Measurements from ENCODE around the gene TUBGCP3.

The TUBGCP3 gene

DNA sequence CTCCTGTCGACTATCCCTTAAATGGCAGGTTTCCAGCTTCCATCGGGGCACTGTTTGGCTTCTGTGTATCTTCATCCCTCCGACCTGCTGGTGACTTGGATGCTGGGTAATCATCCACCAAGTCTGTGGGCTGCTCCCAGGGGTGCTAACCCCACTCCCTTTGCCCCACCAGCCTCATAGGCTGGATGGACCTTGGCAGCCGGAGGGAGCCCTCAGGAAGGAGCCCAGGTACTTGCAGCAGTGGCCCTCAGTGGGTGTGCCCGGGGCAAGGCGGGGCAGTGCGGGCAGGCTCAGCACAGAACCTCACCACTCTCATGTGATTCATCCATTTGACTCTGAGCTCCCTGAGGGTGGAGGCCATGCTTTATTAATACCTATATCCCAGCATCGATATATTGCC lies 27.4 kb upstream of the TUBGCP3 start:
- DNase-seq = no peak

DNA sequence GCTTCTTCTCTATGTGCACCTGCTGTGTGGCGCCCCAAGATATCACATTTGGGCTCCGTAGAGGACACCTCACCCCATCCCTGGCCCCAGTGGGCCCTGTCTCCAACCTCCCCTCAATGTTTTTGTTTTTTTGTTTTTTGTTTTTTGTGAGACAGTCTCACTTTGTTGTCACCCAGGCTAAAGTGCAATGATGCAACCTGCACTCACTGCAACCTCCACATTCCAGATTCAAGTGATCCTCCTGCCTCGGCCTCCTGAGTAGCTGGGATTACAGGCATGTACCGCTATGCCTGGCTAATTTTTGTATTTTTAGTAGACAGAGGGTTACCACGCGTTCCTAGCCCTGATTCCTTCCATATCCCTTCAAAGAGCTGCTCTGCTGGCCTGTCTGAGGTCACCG lies 26.9 kb upstream of the TUBGCP3 start:
- DNase-seq = no peak

DNA sequence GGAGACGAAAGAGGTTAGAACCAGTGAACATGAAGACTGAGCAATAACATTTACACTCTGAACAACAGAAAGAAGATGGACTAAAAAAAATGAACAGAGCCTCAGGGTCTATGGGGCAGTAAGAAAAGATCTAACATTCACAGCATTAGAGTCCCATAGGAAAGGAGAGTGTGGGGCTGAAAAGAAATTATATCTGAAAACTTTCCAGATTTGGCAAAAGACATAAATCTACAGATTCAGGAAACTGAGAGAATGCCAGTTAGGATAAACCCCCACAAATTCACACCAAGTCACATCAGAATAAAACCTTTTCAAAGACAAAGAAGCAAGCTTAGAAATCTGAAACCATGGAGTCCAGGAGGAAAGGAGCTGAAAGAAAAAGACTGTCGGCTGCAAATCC lies 20.3 kb upstream of the TUBGCP3 start:
- DNase-seq = no peak

DNA sequence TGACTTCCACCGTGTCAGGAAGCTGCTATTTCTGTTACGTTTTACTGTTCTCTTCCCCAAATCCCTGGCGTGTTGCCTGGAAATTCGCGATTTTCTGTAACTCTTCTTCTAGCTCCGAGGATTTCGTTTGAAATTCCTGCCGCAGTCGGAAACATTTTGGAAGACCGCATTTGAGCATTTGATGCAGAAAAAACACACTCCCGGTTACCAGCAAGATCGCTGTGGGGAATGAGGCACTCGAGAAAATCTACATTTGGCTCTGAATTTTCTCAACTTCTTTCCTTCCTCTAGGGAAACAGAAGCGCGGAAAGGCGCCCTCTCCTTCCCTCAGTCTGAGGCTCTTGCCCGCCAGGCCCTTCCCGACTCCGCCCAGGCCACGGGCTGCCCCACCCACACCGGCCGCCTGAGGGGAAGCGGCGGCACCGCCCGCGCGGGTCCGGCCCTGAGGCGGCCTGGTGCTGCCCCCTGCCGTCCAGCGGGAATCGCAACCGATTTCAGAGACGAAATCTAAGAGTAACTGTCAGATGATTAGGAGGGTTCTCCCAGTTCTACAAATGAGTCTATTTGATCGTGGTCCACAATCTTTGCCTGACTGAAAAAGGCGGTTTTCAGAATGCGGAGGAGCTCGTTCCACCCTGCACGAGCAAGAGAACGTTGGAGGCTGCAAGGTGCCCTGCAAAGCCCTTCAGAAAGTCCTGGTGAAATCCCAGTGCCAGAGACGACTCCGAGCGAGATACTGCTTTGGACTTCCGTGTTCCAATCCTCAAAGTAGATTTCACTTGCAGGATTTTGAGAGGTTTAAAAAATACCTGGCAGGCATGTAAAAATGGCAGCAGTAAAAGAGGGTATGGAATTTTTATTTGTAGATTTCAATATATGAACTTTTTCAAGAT lies 18.4 kb upstream of the TUBGCP3 start:
- DNase-seq = peak in 1 of 2 experiments; percentile 48

DNA sequence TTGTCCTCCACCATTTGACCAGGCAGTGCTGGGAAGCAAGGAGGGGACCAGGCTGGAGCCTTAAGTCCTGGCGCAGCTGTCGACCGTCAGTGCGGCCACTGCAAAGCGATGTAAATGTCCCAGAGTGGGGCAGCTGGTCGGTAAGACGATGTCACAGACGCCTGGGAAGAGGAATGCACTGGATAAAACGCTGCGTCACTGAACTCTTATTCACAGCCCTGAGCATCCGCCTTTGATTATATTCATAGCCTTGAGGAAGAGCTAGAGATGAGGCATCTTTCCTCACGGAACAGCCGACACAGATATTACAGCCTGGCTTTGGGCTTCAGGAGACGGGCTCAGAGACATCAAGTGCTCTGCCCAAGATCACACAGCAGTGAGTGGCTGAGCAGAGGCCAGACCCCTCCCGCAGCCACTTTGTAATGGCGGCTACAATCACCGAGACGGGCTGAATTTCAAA lies 17.6 kb upstream of the TUBGCP3 start:
- no peak for DNase-seq

DNA sequence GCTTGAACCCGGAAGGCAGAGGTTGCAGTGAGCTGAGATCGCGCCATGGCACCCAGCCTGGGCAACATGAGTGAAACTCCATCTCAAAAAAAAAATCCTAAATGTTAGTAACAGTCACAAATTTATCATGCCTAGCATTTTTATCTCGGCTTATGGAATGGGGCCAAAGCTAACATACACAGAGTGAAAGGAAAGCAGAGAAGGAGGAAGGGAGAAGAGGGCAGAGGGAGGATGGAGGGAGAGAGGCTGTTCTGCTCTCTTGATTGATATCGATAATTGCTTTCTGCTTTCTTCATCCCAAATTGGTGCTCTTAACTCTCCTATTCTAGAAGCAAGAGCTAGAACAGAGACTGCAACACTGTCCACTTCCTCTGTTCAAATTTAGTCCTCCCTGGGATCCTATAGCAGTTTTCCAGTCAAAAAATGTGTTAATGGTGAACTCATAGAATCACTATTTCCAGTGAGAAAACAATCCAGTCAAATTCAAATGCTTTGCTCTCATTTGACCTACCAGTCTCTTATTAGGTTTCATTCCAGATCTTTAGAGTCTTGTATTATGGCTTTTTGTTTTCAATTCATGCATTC lies 15.8 kb upstream of the TUBGCP3 start:
- no peak for DNase-seq

DNA sequence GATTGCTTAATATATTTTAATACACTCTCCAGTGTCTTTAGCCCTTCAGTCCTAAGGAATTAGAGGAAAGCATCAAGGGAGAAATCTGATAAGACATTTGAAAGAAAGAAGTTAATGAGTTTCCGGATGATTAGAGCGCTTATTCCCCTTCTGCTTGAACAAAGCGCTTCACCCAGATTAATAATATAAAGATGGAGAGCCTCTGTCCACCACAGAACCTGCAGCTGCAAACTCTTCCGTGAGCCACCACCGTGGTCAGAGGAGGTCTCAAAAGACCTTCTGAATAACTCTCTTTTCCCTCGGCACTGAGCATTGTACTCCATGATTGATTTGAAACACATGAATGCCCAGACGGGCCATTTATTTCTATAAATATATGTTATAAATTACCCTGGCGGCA lies 14.2 kb upstream of the TUBGCP3 start:
- no peak for DNase-seq

DNA sequence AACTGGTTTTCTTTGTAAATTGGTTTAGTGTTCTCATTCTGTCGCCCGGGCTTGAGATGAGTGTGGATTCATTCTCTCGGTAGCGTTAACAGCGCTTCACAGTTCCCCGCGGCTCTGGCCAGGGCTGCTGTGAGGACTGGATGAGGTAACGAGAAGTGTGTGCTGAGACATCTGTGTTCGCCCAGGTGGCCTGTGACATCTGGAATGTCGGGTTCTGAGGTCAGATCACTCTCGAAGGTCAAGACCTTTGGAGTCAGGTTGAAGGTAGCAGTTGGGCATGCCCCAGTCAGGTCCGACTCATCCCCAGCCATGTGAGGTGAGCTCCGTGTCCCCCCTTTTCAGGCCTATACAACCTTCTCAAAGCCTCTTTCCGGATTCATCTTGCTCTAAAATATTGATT lies 13.4 kb upstream of the TUBGCP3 start:
- DNase-seq = no peak

DNA sequence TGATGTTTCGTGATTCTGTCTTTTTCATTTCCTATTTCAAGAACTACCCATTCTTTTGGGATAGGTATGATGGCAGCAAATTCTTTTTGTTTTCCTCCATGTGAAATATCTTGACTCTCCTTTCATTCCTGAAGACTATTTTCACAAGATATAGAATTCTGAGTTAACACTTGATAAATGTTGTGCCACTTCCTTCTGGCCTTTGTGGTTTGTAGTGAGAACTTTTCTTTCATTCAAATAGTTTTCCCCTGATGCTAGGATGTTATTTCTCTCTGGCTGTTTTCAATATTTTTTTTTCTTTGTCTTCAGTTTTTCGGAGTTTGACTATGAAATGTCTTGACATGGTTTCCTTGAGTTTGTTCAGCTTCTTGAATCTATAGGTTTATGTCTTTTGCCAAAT lies 8.3 kb upstream of the TUBGCP3 start:
- DNase-seq = no peak

DNA sequence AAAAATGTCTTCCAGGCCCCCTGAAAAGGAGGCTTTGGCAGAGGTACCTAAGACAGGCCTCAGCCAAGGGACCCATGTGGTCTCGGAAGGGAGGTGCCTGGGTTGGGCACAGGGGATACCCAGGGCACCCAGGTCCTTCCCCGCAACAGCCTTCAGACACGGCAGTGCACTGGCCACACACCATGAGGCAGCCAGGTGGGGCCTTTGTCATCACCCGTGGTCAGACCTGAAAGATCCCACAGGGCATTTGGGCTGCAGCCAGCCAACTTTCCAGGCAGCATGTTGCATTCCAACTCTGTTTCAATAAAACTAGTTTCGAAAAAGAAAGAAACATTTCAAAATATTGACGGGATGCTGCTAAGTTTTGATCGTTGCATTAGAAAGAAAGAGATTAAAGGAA lies 4.7 kb upstream of the TUBGCP3 start:
- no peak for DNase-seq

DNA sequence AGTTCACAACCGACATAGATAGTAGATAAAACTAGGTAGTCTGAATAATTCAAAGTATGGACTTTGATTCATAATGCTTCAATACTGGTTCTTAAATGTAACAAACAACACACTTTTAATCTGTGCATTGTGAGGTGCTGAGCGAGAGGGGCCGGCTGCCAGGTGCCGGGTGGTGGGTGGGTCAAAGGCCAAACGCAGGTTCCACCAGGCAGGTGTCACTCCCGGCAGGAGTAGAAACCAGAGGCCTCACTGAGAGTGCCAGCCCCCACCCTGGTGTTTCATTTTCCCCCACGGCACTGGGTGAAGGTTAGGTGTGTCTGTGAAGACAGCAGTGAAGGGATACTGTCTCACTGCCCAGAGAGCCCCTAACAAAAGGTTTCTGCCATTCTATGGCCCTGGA lies 4.2 kb upstream of the TUBGCP3 start:
- no peak for DNase-seq

DNA sequence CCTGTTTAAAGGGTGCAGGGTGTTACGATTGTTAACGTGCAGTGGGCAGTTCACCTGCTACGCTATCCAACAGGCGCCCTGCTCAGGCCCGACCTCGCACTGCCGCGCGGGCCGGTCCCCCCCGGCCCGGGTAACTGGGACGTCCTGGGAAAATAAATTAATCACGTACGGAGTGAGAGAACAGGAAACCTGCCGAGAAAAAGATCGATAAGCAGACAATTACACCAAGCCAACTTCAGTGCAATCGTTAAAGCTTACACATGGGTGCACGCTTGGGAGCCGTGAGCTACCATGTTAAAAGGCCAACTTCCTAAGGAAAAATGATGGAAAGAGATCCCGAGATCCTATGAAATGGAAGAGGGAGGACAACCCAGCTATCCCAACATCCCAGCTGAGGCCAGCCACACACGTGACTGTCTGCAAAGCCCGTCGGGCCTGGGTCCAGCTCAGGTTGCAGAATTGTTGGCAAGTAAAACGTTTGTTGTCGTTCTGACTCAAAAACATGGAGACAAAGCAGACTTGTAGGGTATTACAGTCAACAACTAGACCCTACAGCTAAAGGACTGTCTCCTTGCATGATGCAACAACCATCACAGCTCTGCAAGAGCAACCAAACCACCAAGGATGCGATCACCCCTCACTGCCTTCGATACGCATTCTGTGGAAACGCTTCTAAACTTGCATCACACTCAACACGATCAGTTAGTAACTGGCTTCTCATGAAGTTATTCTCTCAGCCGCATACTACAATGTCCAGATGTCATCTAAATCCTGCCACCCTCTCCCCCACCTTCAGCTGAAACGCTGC lies 741 bp upstream of the TUBGCP3 start:
- no peak for DNase-seq

DNA sequence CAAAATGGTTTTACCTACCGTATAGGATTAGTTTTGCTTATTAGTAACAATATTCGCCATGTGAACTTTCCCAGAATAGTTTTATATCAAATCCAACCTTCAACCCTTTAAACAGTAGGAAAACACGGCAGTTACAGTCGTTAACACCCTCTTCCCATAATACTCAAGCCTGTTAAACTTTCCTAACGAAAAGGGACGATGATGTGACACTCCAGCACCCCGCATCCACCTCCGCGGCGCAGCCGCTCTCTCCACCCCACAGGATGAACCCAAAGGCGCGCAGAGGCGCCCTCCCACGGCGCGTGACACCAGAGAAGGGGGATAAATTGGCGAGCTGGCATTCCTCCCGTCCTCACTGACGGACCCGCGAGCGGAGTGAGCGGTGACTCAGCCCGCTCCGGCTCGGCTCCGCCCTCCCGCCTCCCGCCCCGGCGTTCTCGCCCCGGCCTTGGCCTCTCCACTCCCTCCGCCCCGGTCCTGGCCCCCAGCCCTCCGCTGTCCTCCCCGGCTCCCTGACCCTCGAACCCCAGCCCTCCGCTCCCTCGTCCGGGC lies 665 bp downstream of the TUBGCP3 start:
- DNase-seq = peak; percentile 0 to 30

DNA sequence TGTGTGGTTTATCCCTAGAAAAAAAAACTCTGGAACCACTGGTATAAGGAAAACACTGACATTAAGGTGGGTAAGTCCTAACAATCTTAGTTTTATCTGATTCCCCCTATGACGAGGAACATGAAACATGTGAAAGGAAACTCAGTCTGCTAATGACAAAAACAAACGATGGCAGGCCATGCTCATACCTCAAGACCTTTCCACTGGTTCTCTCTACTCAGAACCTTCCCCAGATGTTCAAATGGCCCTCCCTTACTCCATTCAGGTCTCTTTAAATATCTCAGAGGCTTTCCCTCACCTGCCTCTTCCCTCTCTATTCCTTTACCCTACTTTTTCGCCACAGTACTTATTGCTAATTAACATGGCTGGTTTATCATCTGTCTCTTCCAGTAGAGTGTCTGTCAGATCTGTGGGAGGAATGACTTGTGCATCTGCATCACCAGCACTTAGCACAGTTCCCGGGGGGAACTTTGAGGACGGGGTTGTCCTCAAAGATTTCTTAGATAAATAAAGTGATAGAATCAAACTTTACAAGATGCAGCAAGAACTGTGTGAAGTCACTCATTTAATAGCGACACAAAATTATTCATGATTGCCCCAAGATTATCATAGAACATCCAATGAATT lies 1.5 kb downstream of the TUBGCP3 start:
- no peak for DNase-seq

DNA sequence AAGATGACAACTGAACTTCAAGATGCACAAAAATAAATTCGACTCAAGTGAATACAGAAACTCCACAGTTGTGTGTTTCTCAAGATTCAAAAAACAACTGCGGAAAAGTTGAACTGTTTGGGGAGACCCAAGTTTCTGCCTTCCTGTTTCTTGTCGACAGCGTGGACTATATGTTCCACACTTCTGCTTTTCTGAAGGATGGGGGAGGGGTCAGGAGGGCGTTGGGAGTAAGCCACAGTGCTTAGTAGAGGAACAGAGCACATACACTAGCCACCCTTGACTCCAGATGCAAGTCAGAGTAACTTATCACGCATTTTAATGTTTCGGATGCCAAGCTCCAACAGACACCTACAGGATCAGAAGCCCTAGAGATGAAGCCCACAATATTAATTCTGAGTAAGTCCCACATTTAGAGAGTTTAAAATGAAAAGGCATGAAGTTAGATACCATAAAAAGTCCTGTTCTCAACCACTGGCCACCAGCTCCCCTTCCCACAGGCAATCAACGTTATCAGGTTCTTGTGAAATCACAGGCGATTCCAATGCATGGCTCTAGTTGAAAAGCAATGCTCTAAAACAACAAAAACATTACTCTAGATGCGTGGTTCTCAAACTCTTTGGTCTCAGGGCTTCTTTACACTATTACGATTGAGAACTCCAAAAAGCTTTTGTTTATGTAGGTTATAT lies 4.2 kb downstream of the TUBGCP3 start:
- DNase-seq = no peak

DNA sequence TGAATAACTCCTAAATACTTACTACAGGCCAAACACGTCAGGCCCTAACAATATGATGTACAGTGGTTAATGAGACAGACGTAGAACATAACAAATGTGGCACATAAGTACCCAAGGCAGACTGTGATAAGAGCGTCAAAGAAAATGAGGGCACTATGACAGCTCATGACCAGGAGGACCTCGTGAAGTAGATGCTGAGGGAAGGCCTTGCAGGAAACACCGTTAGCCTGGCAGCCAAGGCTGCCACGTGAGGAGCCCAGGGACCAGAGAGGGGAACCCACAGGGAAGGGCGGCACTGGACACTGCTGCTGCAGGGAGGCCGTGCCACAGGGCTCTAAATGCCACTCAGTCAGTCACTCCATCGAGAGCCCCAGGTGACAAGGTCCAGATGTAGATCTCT lies 5.7 kb downstream of the TUBGCP3 start:
- DNase-seq = no peak

DNA sequence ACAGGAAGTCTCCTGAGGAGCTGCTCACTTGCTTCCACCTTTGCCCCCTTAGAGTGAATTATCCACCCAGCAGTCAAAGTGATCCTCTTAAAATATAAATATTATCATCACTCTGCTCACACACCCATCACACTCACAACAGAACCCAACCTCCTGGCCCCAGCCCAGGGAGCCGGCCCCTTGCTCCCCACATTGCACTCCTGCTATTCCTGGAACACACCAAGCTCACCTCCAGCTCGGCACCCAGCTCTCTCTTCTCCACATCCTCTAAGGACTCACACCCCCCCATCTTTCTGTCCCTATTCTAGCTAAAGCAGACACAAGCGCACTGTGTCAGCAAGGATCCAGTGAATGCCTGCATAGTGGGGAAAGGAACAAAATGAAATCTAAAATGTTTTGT lies 7.0 kb downstream of the TUBGCP3 start:
- DNase-seq = no peak

DNA sequence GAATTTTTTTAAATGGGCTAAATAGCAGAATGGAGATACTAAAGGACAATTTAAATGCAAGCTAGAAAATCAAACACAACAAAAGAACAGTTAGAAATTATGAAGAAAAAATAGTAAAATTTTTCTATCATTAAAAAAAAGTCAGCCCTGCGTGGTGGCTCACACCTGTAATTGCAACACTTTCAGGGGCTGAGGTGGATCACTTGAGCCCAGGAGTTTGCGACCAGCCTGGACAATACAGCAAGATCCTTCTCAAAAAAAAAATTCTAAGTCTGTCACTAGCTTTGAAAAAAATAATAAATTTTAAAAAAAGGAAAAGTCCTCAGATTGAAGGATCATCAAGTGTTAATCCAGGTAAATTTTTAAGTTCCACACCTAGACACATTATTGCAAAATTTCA lies 7.7 kb downstream of the TUBGCP3 start:
- no peak for DNase-seq

DNA sequence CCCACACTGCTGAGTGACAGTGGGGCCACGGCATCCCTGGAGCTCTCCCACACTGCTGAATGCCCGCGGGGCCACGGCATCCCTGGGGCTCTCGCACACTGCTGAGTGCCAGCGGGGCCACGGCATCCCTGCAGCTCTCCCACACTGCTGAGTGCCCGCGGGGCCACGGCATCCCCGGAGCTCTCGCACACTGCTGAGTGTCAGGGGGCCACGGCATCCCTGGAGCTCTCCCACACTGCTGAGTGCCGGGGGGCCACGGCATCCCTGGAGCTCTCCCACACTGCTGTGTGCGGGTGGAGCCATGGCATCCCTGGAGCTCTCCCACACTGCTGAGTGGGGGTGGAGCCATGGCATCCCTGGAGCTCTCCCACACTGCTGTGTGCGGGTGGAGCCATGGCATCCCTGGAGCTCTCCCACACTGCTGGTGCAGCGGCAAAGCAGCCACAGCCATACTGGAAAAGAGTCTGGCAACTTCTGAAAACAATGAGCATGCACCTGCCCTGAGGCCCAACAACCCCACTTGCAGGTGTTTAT lies 8.6 kb downstream of the TUBGCP3 start:
- DNase-seq = no peak

DNA sequence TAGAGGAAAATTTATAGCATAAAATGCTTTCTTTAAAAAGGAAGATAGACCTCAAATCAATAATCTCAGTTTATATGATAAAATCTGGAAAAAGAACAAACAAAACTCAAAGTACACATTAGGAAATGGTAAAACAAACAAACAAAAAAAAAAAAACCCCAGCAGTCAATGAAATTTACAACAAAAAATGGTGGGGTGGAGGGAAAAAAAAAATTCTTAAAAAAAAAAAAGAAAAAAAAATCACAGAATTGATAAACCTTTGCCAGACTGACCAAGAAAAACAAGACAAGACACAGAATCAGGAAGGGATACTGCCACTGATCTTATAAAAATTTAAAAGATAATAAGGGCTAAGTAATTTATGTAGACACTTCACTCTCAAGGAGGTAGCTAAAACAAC lies 11.2 kb downstream of the TUBGCP3 start:
- DNase-seq = no peak

DNA sequence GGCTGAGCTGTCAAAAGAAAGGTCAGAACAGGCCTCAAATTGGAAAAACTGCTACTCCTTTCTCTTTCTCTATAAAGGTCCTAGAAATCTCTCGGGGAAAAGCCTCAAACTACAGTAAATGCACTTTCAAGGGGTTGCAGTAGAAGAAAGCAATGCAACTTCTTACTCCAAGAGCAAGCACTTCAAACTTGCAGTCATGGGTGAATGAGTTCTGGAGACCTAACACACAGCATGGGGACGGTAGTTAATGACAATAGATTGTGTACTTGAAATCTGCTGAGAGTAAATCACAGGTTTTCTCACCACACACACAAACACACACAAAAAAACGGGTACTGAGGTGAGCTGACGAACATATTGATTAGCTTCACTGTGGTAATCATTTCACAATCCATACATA lies 11.8 kb downstream of the TUBGCP3 start:
- no peak for DNase-seq

DNA sequence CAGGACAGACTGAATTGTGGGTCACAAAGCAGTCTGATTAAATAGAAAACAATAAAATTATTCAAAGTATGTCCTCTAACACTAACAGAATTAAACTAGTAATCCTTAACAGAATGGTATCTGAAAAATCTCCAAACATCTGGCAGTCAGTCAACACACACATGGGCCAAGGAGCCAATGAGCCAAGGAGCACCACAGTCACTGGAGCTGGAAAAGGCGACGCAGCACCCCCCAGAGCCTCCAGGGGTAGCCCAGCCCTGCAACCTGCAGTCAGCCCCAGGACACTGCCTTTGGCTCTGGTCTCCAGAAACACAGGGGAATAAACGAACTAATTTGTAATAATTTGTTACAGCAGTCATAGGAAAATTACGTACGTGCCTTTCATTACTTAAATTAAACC lies 12.3 kb downstream of the TUBGCP3 start:
- no peak for DNase-seq

Data from SW 1271 (cell line).